K562 (cell line): ENCODE measurements around the gene AIFM3. TPM values are rescaled to one million over a fixed set of nuclear protein-coding genes. Genes with fewer than 3 reads are reported as not detected.

Source experiments
- BRCA1 ChIP-seq, 2 experiments: fragments of 450-650 bp in 1 of 2; sonication (generic) in 1 of 2; formaldehyde crosslinking in 1 of 2; IDR thresholded peaks; 2 replicates each; pipeline versions ENCODE4 v1.5.0 to v1.6.1; 2017 to 2020; ENCODE audit warnings: mild to moderate bottlenecking in 1 of 2, missing genetic modification reagents in 1 of 2
- CGGBP1 ChIP-seq: fragments of 250-450 bp; sonication (Bioruptor Pico); IDR thresholded peaks from 2 replicates; pipeline ENCODE4 v1.9.0; 2021; ENCODE audit warnings: mild to moderate bottlenecking
- CSDE1 ChIP-seq, 2 experiments: fragments of 450-650 bp; IDR thresholded peaks; 2 replicates each; pipeline ENCODE4 v1.6.1; 2016; ENCODE audit warnings: mild to moderate bottlenecking in 1 of 2
- E2F1 ChIP-seq: sonication (generic); formaldehyde crosslinking; IDR thresholded peaks from 2 replicates; pipeline ENCODE4 v1.8.1; 2023; ENCODE audit warnings: mild to moderate bottlenecking, missing genetic modification reagents, moderate library complexity
- ESRRA ChIP-seq: fragments of 450-650 bp; IDR thresholded peaks from 2 replicates; pipeline ENCODE4 v1.6.1; 2014; ENCODE audit warnings: low read depth, mild to moderate bottlenecking, moderate library complexity, borderline replicate concordance
- KLF6 ChIP-seq: fragments of 250-450 bp; sonication (Bioruptor Pico); IDR thresholded peaks from 2 replicates; pipeline ENCODE4 v1.4.0; 2020; ENCODE audit warnings: mild to moderate bottlenecking, moderate library complexity, borderline replicate concordance
- RCOR1 ChIP-seq, 2 experiments: IDR thresholded peaks; 2 replicates each; pipeline ENCODE4 v1.6.1; 2012; ENCODE audit warnings: low read depth in 2 of 2, low read length in 2 of 2, borderline replicate concordance in 1 of 2, improper control_type of control experiment in 1 of 2
- RREB1 ChIP-seq: fragments of 250-450 bp; sonication (Bioruptor Pico); IDR thresholded peaks from 2 replicates; pipeline ENCODE4 v1.4.0; 2020
- SAFB ChIP-seq: fragments of 200-400 bp; formaldehyde crosslinking; IDR thresholded peaks from 2 replicates; pipeline ENCODE4 v1.6.1; 2017; ENCODE audit warnings: low read depth, low read length, borderline replicate concordance
- THRAP3 ChIP-seq: fragments of 450-650 bp; IDR thresholded peaks from 2 replicates; pipeline ENCODE4 v1.6.1; 2016; ENCODE audit warnings: mild to moderate bottlenecking, inconsistent platforms, borderline replicate concordance
- ZBTB11 ChIP-seq, 3 experiments: fragments of 200-800 bp in 1 of 3; fragments of 250-450 bp in 1 of 3; fragments of 450-650 bp in 1 of 3; sonication (Bioruptor Pico) in 1 of 3; sonication (Bioruptor generic) in 1 of 3; formaldehyde crosslinking in 1 of 3; IDR thresholded peaks; 2 replicates each; pipeline versions ENCODE4 v1.6.1 to v1.8.0; 2016 to 2022; ENCODE audit warnings: mild to moderate bottlenecking in 2 of 3, missing genetic modification characterization in 2 of 3, missing compliant biosample characterization in 1 of 3, moderate library complexity in 1 of 3
- ZNF512 ChIP-seq: IDR thresholded peaks from 2 replicates; pipeline ENCODE4 v1.6.1; 2016; ENCODE audit warnings: missing genetic modification characterization, missing compliant biosample characterization
- ZNF785 ChIP-seq: fragments of 250-450 bp; sonication (Bioruptor Pico); IDR thresholded peaks from 2 replicates; pipeline ENCODE4 v1.4.0; 2020; ENCODE audit warnings: mild to moderate bottlenecking
- polyA plus RNA-seq, 8 experiments: library from polyadenylated mRNA; depleted of rRNA in 4 of 8; stranded (reverse) in 5 of 8; unstranded in 3 of 8; fragments of >200 nt; fragmentation: Nextera tagmentation in 2 of 8; fragmentation: Illumina TruSeq in 1 of 8; extraction: Ambion mirVana in 2 of 8; extraction: Trizol in 1 of 8; gene quantifications; 2 replicates each; pipeline versions ENCODE4 v1.2.1 to v1.2.3, GENCODE V29; 2011 to 2014; ENCODE audit warnings: inconsistent platforms in 1 of 8, missing spikeins in 1 of 8
- total RNA-seq, 7 experiments: library from RNA; depleted of rRNA in 6 of 7; stranded (reverse); fragments of >200 nt in 6 of 7; fragmentation: Illumina TruSeq in 2 of 7; extraction: Trizol in 2 of 7; gene quantifications; 2 replicates each; pipeline versions ENCODE4 v1.2.1 to v1.2.3, GENCODE V29; 2011 to 2021; ENCODE audit warnings: low replicate concordance in 1 of 7

AIFM3 gene
- total and polyA plus RNA-seq, 9 of the 15 experiments (the other 6 are each of a cell fraction or from before 2014, with no cell fraction given) = 0.03 to 0.20 (median 0.07) TPM; not detected in 1

- no peak for TF ChIP-seq RREB1 (CRISPR knock-in tag)
- no peak for TF ChIP-seq RCOR1 (IDR thresholded peaks at IDR 0.05; ENCODE audit: borderline replicate concordance in 1 of 2, low read depth in 2 of 2, low read length in 2 of 2)
- peak; percentile 16; the same call in 1 of the 2 replicates for TF ChIP-seq E2F1
- no peak for TF ChIP-seq THRAP3
- 0 out of 2 replicates have a peak, but pooled peaks have one; percentile 29 for TF ChIP-seq CGGBP1 (CRISPR knock-in tag)
- no peak for TF ChIP-seq ESRRA
- no peak for TF ChIP-seq ZNF512
- TF ChIP-seq CSDE1 (IDR thresholded peaks at IDR 0.05) = no peak
- TF ChIP-seq ZBTB11 (CRISPR knock-in tag; IDR thresholded peaks at IDR 0.05) = no peak
- no peak for TF ChIP-seq KLF6 (CRISPR knock-in tag)
- TF ChIP-seq BRCA1 (IDR thresholded peaks at IDR 0.05) = no peak
- 0 out of 2 replicates have a peak, but pooled peaks have one; percentile 88 for TF ChIP-seq BRCA1 (CRISPR knock-in tag; IDR thresholded peaks at IDR 0.05)
- no peak for TF ChIP-seq SAFB
- TF ChIP-seq ZNF785 (CRISPR knock-in tag) = no peak
Measured at GRCh38 chr22:20951932-20952380, 15.1 kb upstream of the AIFM3 start (continued).
